GM18520 (cell line): ENCODE results near the gene ORM1.
"Not testable (repeated sequence)": the region's sequence is repeated elsewhere in the genome, so short reads cannot be mapped to it uniquely, and the experiment has no call there.

Source experiments
- ATAC-seq: cut with Tn5 transposase; IDR thresholded peaks from one replicate; pipeline ENCODE4 v1.9.1; 2021; ENCODE audit not compliant: unreplicated experiment

The ORM1 gene

DNA sequence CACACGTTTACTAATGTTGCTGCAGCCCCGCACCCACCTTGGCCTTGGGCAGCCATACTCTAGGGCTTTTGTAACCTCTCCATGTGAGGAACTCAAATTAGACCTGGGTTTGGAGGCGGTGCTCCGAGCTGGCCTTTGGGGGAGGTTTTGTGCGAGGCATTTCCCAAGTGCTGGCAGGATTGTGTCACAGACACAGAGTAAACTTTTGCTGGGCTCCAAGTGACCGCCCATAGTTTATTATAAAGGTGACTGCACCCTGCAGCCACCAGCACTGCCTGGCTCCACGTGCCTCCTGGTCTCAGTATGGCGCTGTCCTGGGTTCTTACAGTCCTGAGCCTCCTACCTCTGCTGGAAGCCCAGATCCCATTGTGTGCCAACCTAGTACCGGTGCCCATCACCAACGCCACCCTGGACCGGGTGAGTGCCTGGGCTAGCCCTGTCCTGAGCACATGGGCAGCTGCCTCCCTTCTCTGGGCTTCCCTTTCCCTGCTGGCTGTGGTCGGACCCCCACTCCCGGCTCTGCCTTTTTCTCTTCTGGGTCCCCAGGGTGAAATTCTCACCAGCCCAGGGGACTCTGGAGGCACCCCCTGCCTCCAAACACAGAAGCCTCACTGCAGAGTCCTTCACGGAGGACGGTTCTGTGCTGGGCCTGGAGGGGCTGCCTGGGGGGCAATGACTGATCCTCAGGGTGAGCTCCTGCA lies at the start of gene ORM1:
Gene ORM1, plus strand, starts transcription at position 268 of the 701 bp plus-strand sequence. Its CDS starts 36 bp downstream, at position 304.
- not testable (repeated sequence) for ATAC-seq

DNA sequence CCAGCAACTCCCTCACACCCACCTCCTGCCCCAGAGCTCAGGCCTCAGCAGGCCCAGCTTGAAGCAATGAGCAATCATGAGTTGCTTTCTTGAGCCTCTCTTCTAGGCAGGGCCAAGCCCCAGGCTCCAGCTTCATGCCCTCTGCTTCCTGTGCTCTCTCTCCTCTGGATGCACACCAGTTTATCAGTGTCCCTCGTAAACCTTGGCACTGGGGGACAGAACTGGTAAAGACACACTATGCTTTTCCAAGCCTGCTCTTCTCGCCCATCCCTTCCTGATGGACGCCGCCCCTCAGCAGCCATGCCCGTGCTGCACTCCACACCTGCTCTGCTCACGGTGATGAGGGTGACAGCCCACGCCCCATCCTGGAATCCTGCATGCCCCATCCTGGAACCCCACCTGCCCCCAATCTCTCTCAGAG lies 49.4 kb upstream of the ORM1 start:
- ATAC-seq = no peak

- no peak for ATAC-seq
These were observed 48.7 kb upstream of the ORM1 start for GRCh38 chr9:114274217-114274616.

DNA sequence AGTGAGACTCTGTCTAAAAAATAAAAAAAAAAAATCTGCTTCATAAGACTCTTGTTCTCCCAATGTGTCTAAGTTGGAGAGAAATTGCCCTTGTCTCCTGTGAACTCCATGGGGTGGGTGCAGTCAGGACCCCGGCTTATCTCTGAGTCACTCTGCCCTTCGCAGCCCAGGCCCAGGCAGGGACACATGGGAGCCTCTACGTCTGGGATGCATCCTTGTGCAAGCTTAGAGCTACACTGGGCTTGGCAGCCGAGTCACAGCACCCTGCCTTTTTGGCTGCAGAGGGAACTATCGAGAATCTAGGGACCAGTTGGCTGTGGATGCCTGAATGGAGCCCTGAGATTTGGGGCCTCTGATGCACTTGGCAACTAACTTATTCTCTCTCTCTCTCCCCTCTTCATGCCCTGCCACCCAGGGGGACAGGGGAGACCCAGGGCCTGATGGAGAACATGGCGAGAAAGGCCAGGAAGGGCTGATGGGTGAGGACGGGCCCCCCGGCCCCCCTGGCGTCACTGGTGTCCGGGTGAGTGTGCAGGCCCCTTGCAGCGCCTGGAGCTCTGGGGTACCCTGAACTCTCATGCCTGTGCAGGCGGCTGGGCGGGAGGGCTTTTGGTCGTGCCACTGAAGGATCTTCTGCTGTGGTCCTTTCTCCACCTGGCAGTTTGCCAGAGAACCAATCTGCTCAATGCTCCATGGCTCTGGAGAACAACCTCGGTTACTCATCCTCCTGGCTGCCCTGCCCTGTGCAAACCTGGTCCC lies 47.5 kb upstream of the ORM1 start:
- no peak for ATAC-seq

- ATAC-seq = no peak
These were observed 45.7 kb upstream of the ORM1 start for GRCh38 chr9:114276908-114277821.

GRCh38 chr9:114278356-114278755 lies 44.5 kb upstream of the ORM1 start:
- ATAC-seq = no peak

GRCh38 chr9:114278881-114279570 lies 43.9 kb upstream of the ORM1 start:
- no peak for ATAC-seq

GRCh38 chr9:114279693-114280092 lies 43.2 kb upstream of the ORM1 start:
- no peak for ATAC-seq

GRCh38 chr9:114280636-114281472 lies 42.0 kb upstream of the ORM1 start:
- ATAC-seq = no peak

DNA sequence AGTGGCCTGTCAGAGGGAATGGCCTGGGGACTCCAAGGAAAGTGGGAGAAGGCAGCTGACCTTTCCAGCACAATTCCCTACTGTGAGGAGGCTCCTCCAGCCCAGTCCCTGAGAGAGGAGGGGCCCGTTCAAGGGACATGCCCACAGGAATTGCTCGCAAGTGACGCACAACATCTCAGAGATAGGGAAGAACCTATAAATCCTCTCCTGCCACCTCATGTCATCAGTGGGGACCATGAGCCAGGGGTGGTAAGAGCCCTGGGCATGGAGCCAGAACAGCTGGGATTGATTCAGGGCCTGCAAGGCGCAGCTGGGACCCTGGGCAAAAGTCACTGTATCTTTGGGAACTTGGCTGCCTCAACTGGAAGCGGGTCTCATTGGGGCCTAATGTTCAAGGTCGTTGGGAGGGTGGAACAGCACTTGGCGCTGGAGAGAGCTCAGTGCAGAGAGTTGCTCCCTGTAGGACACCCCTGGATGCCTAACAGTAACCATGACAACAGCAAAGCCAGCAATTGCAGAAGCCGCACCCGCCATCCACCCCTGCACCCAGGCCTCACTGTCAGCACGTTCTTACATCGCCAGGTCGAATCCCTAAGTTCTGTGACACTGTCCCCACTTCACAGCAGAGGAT lies 41.3 kb upstream of the ORM1 start:
- ATAC-seq = no peak

DNA sequence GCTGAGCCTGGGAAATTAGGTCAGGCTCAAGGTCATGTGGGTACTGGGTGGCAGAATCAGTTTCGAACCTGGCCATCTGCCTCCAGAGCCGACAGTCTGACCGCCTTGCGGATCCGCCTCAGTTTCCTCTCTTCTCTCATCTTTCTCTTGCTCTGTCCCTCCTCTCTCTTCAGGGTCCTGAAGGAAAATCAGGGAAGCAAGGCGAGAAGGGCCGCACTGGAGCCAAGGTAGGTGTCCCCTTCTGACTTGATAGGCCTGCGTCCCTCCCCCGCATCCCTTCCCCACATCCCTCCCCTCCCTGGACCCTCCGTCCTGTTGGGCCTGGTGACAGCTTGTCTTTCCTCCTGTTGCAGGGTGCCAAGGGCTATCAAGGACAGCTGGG lies 40.8 kb upstream of the ORM1 start:
- no peak for ATAC-seq

GRCh38 chr9:114282507-114282906 lies 40.4 kb upstream of the ORM1 start:
- no peak for ATAC-seq

- ATAC-seq = no peak
These were observed 40.0 kb upstream of the ORM1 start for GRCh38 chr9:114282926-114283325.

- ATAC-seq = no peak
These were observed 39.3 kb upstream of the ORM1 start for GRCh38 chr9:114283551-114284111.

GRCh38 chr9:114284316-114285060 lies 38.4 kb upstream of the ORM1 start:
- ATAC-seq = no peak

GRCh38 chr9:114285166-114285867 lies 37.6 kb upstream of the ORM1 start:
- ATAC-seq = no peak

GRCh38 chr9:114286146-114286679 lies 36.7 kb upstream of the ORM1 start:
- ATAC-seq = no peak
